Stomach (tissue), 9 donors: Measurements from ENCODE around the gene SSBP3. TPM values are rescaled to one million over a fixed set of nuclear protein-coding genes. Genes with fewer than 3 reads are reported as not detected.

Experiments used
- DNase-seq, 2 donors: peaks; one replicate each; pipeline versions ENCODE4 v3.0.0 to v3.0.0-alpha.2; 2013 to 2019
- H3K27ac ChIP-seq, 5 donors: fragments of 200-600 bp in 4 of 5; sonication (generic) in 4 of 5; one replicate each; pipeline ENCODE4 v1.5.1; 2013 to 2019; ENCODE audit warnings: mild to moderate bottlenecking in 1 of 5, moderate library complexity in 1 of 5
- H3K27me3 ChIP-seq, 3 donors: fragments of 200-600 bp; sonication (generic); one replicate each; pipeline ENCODE4 v1.5.1; 2017 to 2019; ENCODE audit warnings: mixed run types in 1 of 3
- H3K36me3 ChIP-seq, 4 donors: fragments of 200-600 bp; sonication (generic); 1 replicate in 3 of 4; 2 replicates in 1 of 4; pipeline ENCODE4 v1.5.1; 2016 to 2019
- H3K4me1 ChIP-seq, 4 donors: fragments of 200-600 bp; sonication (generic); one replicate each; pipeline ENCODE4 v1.5.1; 2016 to 2019
- H3K4me3 ChIP-seq, 4 donors: fragments of 200-600 bp; sonication (generic) in 3 of 4; one replicate each; pipeline ENCODE4 v1.5.1; 2016 to 2019; ENCODE audit warnings: mild to moderate bottlenecking in 1 of 4
- H3K9me3 ChIP-seq, 4 donors: fragments of 200-600 bp; sonication (generic); one replicate each; pipeline ENCODE4 v1.5.1; 2016 to 2019
- CTCF ChIP-seq, 7 experiments: fragments of 450-650 bp in 4 of 7; fragments of 200-600 bp in 3 of 7; sonication (generic) in 3 of 7; IDR thresholded peaks; one replicate each; pipeline ENCODE4 v1.5.1; 2016 to 2019; ENCODE audit warnings: antibody characterized with exemption in 7 of 7, control low read depth in 2 of 7, mild to moderate bottlenecking in 1 of 7
- EP300 ChIP-seq: sonication (generic); formaldehyde crosslinking; IDR thresholded peaks from one replicate; pipeline ENCODE4 v1.6.1; 2017; ENCODE audit warnings: antibody characterized with exemption
- POLR2A ChIP-seq, 4 donors: fragments of 450-650 bp; IDR thresholded peaks; one replicate each; pipeline ENCODE4 v1.6.1; 2016; ENCODE audit warnings: antibody characterized with exemption in 4 of 4, control low read depth in 2 of 4, mild to moderate bottlenecking in 1 of 4, moderate library complexity in 1 of 4
- POLR2AphosphoS5 ChIP-seq, 3 donors: sonication (generic); formaldehyde crosslinking; IDR thresholded peaks; one replicate each; pipeline ENCODE4 v1.6.1; 2016; ENCODE audit warnings: antibody characterized with exemption in 3 of 3
- WGBS, 5 donors: extraction: QIAGEN DNeasy Blood & Tissue Kit in 3 of 5; methylation state at CpG; one replicate each; pipeline versions ENCODE4 v1.1.5 to v1.1.7; 2013 to 2018; 5-methylcytosine and 5-hydroxymethylcytosine counted together
- intact Hi-C: fragments of 100-400 bp; cut with DNase I; formaldehyde crosslinking; loops from one replicate; pipeline ENCODE4 v1.15.1; 2023; ENCODE audit warnings: low total_unique reads
- polyA plus RNA-seq, 3 donors: library from polyadenylated mRNA; stranded (reverse); fragments of 200-250 nt; gene quantifications; one replicate each; pipeline ENCODE4 v1.2.3, GENCODE V29; 2013
- total RNA-seq, 5 donors: library from RNA; depleted of rRNA; stranded (reverse); fragments of >200 nt; gene quantifications; one replicate each; pipeline versions ENCODE4 v1.1.0 to v1.2.3, GENCODE V29; 2014 to 2016
- donor health status: healthy with polysubstance abuse.
- donor health status: Bipolar disorder and iron deficiency.
- donor health status: healthy.

The SSBP3 gene
- total and polyA plus RNA-seq, 8 donors, result 4.3 to 100 (median 38.1) TPM

GRCh38 chr1:54305906-54306514, 100.2 kb downstream of the SSBP3 start:
- Histone ChIP-seq H3K4me3 (no peak overlapping the region), H3K36me3 (no peaks in the 10 kb centered on the region), H3K4me1 (peaks cover 27 to 95% (median 66%) of the 10 kb centered on the region in 4 donors), H3K27ac (no peak overlapping the region), H3K27me3 (no peaks in the 10 kb centered on the region), H3K9me3 (no peaks in the 10 kb centered on the region)
- no peak for DNase-seq
- intact Hi-C loops, result no loop called here
- TF ChIP-seq EP300 (no peak), POLR2AphosphoS5 (IDR thresholded peaks at IDR 0.05) (no peak), CTCF (IDR thresholded peaks at IDR 0.05) (no peak), POLR2A (IDR thresholded peaks at IDR 0.05) (no peak)
- WGBS, 5 donors, result 56 to 72% (median 70%) methylated on average over 7 of the region's 7 CpGs

GRCh38 chr1:54304518-54304917, 101.7 kb downstream of the SSBP3 start:
- whole genome bisulfite sequencing, 5 donors, result 78 to 94% (median 89%) methylated on average over 2 of the region's 2 CpGs
- TF ChIP-seq POLR2AphosphoS5 (IDR thresholded peaks at IDR 0.05) (no peak), CTCF (IDR thresholded peaks at IDR 0.05) (no peak), POLR2A (IDR thresholded peaks at IDR 0.05) (no peak), EP300 (no peak)
- intact Hi-C loops, result no loop called here
- no peak overlapping the region for H3K27ac ChIP-seq
- H3K9me3 ChIP-seq, result no peaks in the 10 kb centered on the region
- H3K4me3 ChIP-seq, result no peak overlapping the region
- no peak for DNase-seq
- H3K4me1 ChIP-seq, result peaks cover 32 to 94% (median 67%) of the 10 kb centered on the region in 4 donors
- no peaks in the 10 kb centered on the region for H3K36me3 ChIP-seq
- no peaks in the 10 kb centered on the region for H3K27me3 ChIP-seq

GRCh38 chr1:54302951-54303843, 103.0 kb downstream of the SSBP3 start:
- peak in 1 of 2 donors; percentile 38 for DNase-seq
- Histone ChIP-seq H3K36me3 (no peaks in the 10 kb centered on the region), H3K27me3 (no peaks in the 10 kb centered on the region), H3K9me3 (no peaks in the 10 kb centered on the region), H3K4me1 (peaks cover 38 to 95% (median 75%) of the 10 kb centered on the region in 4 donors), H3K27ac (peak overlapping the region in 1 of 5 donors; percentile 42), H3K4me3 (no peak overlapping the region)
- TF ChIP-seq CTCF (IDR thresholded peaks at IDR 0.05) (no peak), POLR2A (IDR thresholded peaks at IDR 0.05) (no peak), EP300 (no peak), POLR2AphosphoS5 (IDR thresholded peaks at IDR 0.05) (no peak)
- WGBS, 5 donors, result 60 to 74% (median 73%) methylated on average over 22 of the region's 22 CpGs
- intact Hi-C loops, result no loop called here

GRCh38 chr1:54302549-54302948, 103.6 kb downstream of the SSBP3 start:
- H3K9me3 ChIP-seq, result no peaks in the 10 kb centered on the region
- H3K4me1 ChIP-seq, result peaks cover 45 to 98% (median 81%) of the 10 kb centered on the region in 4 donors
- peak overlapping the region in 1 of 5 donors; percentile 42 for H3K27ac ChIP-seq
- DNase-seq, result no peak
- H3K36me3 ChIP-seq, result no peaks in the 10 kb centered on the region
- TF ChIP-seq POLR2A (IDR thresholded peaks at IDR 0.05) (no peak), CTCF (IDR thresholded peaks at IDR 0.05) (no peak), EP300 (no peak), POLR2AphosphoS5 (IDR thresholded peaks at IDR 0.05) (no peak)
- H3K4me3 ChIP-seq, result no peak overlapping the region
- WGBS, 5 donors, result 93 to 99% (median 93%) methylated on average over 5 of the region's 5 CpGs
- intact Hi-C loops, result no loop called here
- H3K27me3 ChIP-seq, result no peaks in the 10 kb centered on the region
